Caco-2 (cell line): ENCODE data around the gene CSF1. TPM values are rescaled to one million over a fixed set of nuclear protein-coding genes. Genes with fewer than 3 reads are reported as not detected.

Source experiments
- BruUV-seq: library from RNA; stranded (reverse); fragments of 400-500 nt; replicated peaks from 2 replicates; lab custom pipeline; 2021; lab: Mats Ljungman, UMichigan
- CTCF ChIA-PET: fragments of 300-600 bp; sonication (Branson Sonifier 250); formaldehyde crosslinking; loops from one replicate; lab custom pipeline; 2022; ENCODE audit warnings: antibody characterized with exemption; lab: Charles Lee
- POLR2A ChIA-PET: fragments of 300-600 bp; sonication (Branson Sonifier 250); formaldehyde crosslinking; loops from one replicate; lab custom pipeline; 2022; ENCODE audit warnings: antibody characterized with exemption; lab: Charles Lee
- DNase-seq, 2 experiments: peaks; one replicate each; pipeline versions ENCODE4 v3.0.0 to v3.0.0-alpha.2; 2020 to 2022
- H3K27me3 ChIP-seq: replicated peaks from 2 replicates; pipeline ENCODE4 v1.6.0; 2011; ENCODE audit warnings: low read length; ENCODE audit not compliant: control insufficient read depth, insufficient read depth
- H3K36me3 ChIP-seq: 2 replicates; pipeline ENCODE4 v1.5.1; 2011; ENCODE audit warnings: low read length; ENCODE audit not compliant: control insufficient read depth, insufficient read depth
- H3K4me1 ChIP-seq: fragments of 250-450 bp; sonication (Bioruptor Pico); 2 replicates; pipeline ENCODE4 v1.5.1; 2020; ENCODE audit warnings: mild to moderate bottlenecking
- H3K4me3 ChIP-seq: 2 replicates; pipeline ENCODE4 v1.5.1; 2011; ENCODE audit warnings: low read depth, mild to moderate bottlenecking, control low read depth, low read length
- H3K9me3 ChIP-seq: fragments of 250-450 bp; sonication (Bioruptor Pico); 2 replicates; pipeline ENCODE4 v1.5.1; 2020; ENCODE audit warnings: mild to moderate bottlenecking, moderate library complexity
- H3K27ac Mint-ChIP-seq: one replicate; pipeline ENCODE4 v1.8.0; 2022; ENCODE audit warnings: mixed read lengths; ENCODE audit not compliant: unreplicated experiment
- H3K27me3 Mint-ChIP-seq: one replicate; pipeline ENCODE4 v1.8.0; 2022; ENCODE audit warnings: mixed read lengths; ENCODE audit not compliant: insufficient read depth, unreplicated experiment
- H3K36me3 Mint-ChIP-seq: one replicate; pipeline ENCODE4 v1.8.0; 2022; ENCODE audit warnings: mild to moderate bottlenecking, mixed read lengths; ENCODE audit not compliant: insufficient read depth, unreplicated experiment
- H3K4me1 Mint-ChIP-seq: one replicate; pipeline ENCODE4 v1.8.0; 2022; ENCODE audit warnings: low read depth, mixed read lengths; ENCODE audit not compliant: unreplicated experiment
- H3K4me3 Mint-ChIP-seq: one replicate; pipeline ENCODE4 v1.8.0; 2022; ENCODE audit warnings: mild to moderate bottlenecking, moderate library complexity, mixed read lengths; ENCODE audit not compliant: unreplicated experiment
- H3K9me3 Mint-ChIP-seq: one replicate; pipeline ENCODE4 v1.8.0; 2022; ENCODE audit warnings: mixed read lengths; ENCODE audit not compliant: unreplicated experiment
- CTCF ChIP-seq, 2 experiments: fragments of 200-600 bp in 1 of 2; IDR thresholded peaks; 1 replicate in 1 of 2; 2 replicates in 1 of 2; pipeline versions ENCODE4 v1.5.1 to v1.8.0; 2011 to 2022; ENCODE audit warnings: antibody characterized with exemption in 1 of 2, control low read depth in 1 of 2, inconsistent platforms in 1 of 2, low read depth in 1 of 2, low read length in 1 of 2, mild to moderate bottlenecking in 1 of 2, moderate library complexity in 1 of 2; ENCODE audit not compliant: insufficient read depth in 1 of 2, severe bottlenecking in 1 of 2, unreplicated experiment in 1 of 2
- intact Hi-C: fragments of 100-400 bp; cut with micrococcal nuclease; formaldehyde crosslinking; loops from one replicate; pipeline ENCODE4 v1.10.0; 2022; ENCODE audit not compliant: unreplicated experiment
- total RNA-seq: library from RNA; stranded (reverse); gene quantifications from 2 replicates; pipeline ENCODE4 v1.2.3, GENCODE V29; 2022

CSF1 gene
- total RNA-seq, 1 experiment from 2014 or later: 3.9 TPM

GRCh38 chr1:109910963-109911798, 532 bp downstream of the CSF1 start:
- no TSS peak for BruUV-seq
- TF ChIP-seq CTCF (IDR thresholded peaks at IDR 0.05; ENCODE audit: insufficient read depth in 1 of 2, low read depth in 1 of 2, low read length in 1 of 2, severe bottlenecking in 1 of 2, unreplicated experiment in 1 of 2): no peak
- peak overlapping the region; percentile 42 for H3K4me3 ChIP-seq
- H3K4me1 Mint-ChIP-seq: peaks cover 7% of the 10 kb centered on the region
- H3K9me3 Mint-ChIP-seq: no peaks in the 10 kb centered on the region
- H3K27ac Mint-ChIP-seq: no peak overlapping the region
- CTCF ChIA-PET: no interaction called here
- no peaks in the 10 kb centered on the region for H3K27me3 ChIP-seq
- H3K4me1 ChIP-seq: peaks cover 4% of the 10 kb centered on the region
- H3K9me3 ChIP-seq: no peaks in the 10 kb centered on the region
- POLR2A ChIA-PET: no interaction called here
- no peak for DNase-seq
- H3K27me3 Mint-ChIP-seq: no peaks in the 10 kb centered on the region
- H3K4me3 Mint-ChIP-seq: peak overlapping the region; percentile 90
- H3K36me3 ChIP-seq: no peaks in the 10 kb centered on the region
- H3K36me3 Mint-ChIP-seq: no peaks in the 10 kb centered on the region
- intact Hi-C loops: loop anchor here (2.0 to 10.0 kb wide), 2 partner anchors 34 to 136 kb away; no protein-coding TSS in a partner anchor

DNA sequence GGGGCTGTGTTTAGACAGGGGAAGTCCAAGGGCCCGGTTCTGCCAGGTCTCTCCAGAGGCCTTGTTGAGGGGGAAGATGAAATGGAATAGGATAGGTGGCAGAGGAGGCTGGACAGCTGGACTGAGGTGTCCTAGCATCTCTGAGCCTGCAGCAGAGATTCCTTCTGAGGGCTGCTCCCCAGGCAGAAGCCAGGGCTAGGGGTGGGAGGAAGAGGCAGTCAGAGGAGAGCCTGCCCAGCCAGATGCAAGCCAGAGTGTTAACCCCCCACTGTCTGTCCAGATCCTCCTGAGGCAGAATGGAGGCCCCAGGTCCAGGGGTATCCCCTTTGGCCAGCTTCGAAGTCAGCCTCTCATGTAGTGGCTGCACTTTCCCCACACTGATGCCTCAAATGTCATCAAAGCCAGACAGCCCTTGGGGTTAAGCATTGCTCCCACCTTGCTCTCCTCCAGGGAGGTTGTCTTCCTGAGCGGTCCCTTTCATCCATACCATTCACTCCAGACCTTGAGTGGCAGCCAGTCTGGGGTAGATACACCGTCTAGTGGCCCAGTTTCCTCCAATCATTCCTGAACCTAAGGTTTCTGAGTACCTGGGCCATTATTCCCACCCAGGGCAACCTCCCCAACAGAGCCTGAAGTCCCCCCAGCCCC, 1.7 kb downstream of the CSF1 start:
- peaks cover 4% of the 10 kb centered on the region for H3K4me1 ChIP-seq

More for the DNA sequence above, 1.7 kb downstream of the CSF1 start:
- no peaks in the 10 kb centered on the region for H3K27me3 ChIP-seq
- Mint-ChIP-seq H3K36me3 (no peaks in the 10 kb centered on the region), H3K4me3 (peak overlapping the region; percentile 38), H3K9me3 (no peaks in the 10 kb centered on the region), H3K4me1 (peaks cover 2% of the 10 kb centered on the region), H3K27me3 (no peaks in the 10 kb centered on the region), H3K27ac (no peak overlapping the region)
- H3K4me3 ChIP-seq: no peak overlapping the region
- POLR2A ChIA-PET: no interaction called here
- no peak for TF ChIP-seq CTCF (IDR thresholded peaks at IDR 0.05; ENCODE audit: insufficient read depth in 1 of 2, low read depth in 1 of 2, low read length in 1 of 2, severe bottlenecking in 1 of 2, unreplicated experiment in 1 of 2)
- CTCF ChIA-PET: no interaction called here
- no TSS peak for BruUV-seq
- intact Hi-C loops: loop anchor here (10.0 kb wide), 1 partner anchor 138 kb away; no protein-coding TSS in a partner anchor
- no peak for DNase-seq
- H3K9me3 ChIP-seq: no peaks in the 10 kb centered on the region
- no peaks in the 10 kb centered on the region for H3K36me3 ChIP-seq
